ENCODE data around the gene DTNBP1.

DTNBP1 gene

DNA sequence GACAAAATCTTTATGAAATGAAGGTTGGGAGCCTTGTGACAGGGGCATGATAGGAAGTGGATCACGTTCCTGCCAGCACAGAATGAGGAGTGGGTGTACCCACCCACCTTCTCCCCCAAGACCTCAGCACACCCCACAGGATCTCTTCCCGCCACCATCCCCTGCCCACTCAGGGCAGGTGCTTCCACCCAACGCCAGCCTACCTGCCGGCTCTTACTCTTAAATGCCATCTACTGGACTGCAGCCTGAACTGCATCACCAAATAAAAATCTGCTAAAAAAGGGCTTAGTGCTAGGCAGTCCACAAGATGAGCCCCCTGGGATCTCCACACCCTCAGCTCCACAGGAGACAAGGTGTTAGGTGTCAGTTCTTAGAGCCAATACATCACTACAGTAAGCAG lies 20.6 kb downstream of the DTNBP1 start:
- Histone ChIP-seq H3K18ac (ENCODE audit: low read length) (no peak overlapping the region), H3K4me3 (ENCODE audit: low read length) (no peak overlapping the region), H3K79me2 (ENCODE audit: control insufficient read depth, insufficient read depth, low read length) (no peaks in the 10 kb centered on the region), H3K79me1 (ENCODE audit: low read length) (no peaks in the 10 kb centered on the region), H3K36me3 (ENCODE audit: control insufficient read depth, insufficient read depth, low read length) (no peaks in the 10 kb centered on the region), H2BK5ac (ENCODE audit: low read length) (no peak overlapping the region), H3K4me1 (ENCODE audit: control insufficient read depth, low read depth, low read length) (no peaks in the 10 kb centered on the region), H3K4ac (ENCODE audit: low read depth, low read length) (no peak overlapping the region), H3K9ac (ENCODE audit: low read length) (no peak overlapping the region), H3K27ac (ENCODE audit: low read depth, low read length) (no peak overlapping the region), H2AK5ac (ENCODE audit: low read length) (no peak overlapping the region), H4K8ac (ENCODE audit: low read depth, low read length) (no peak overlapping the region), H3K4me2 (ENCODE audit: low read length) (no peak overlapping the region), H4K5ac (ENCODE audit: low read length) (no peak overlapping the region), H2BK120ac (ENCODE audit: low read depth, low read length) (no peak overlapping the region), H2BK15ac (replicated peaks; ENCODE audit: low read depth) (no peak overlapping the region), H3K56ac (ENCODE audit: low read length) (no peak overlapping the region), H3K27me3 (ENCODE audit: insufficient read depth, low read length, poor library complexity) (no peaks in the 10 kb centered on the region), H3K23ac (ENCODE audit: low read length) (no peak overlapping the region)
- WGBS (ENCODE audit: extremely low coverage, insufficient coverage, low lambda C conversion rate): no CpG with 5 or more reads among the region's 4 CpGs
- peak; percentile 48 for DNase-seq

- H3K9ac ChIP-seq (ENCODE audit: low read length): no peak overlapping the region
- H3K27ac ChIP-seq (ENCODE audit: low read depth, low read length): no peak overlapping the region
- H3K18ac ChIP-seq (ENCODE audit: low read length): no peak overlapping the region
- H3K4me1 ChIP-seq (ENCODE audit: control insufficient read depth, low read depth, low read length): no peaks in the 10 kb centered on the region
- H2AK5ac ChIP-seq (ENCODE audit: low read length): no peak overlapping the region
- no peak overlapping the region for H3K23ac ChIP-seq (ENCODE audit: low read length)
- no peak overlapping the region for H2BK15ac ChIP-seq (replicated peaks; ENCODE audit: low read depth)
- no peak overlapping the region for H3K4me3 ChIP-seq (ENCODE audit: low read length)
- H3K56ac ChIP-seq (ENCODE audit: low read length): no peak overlapping the region
- no peak overlapping the region for H3K4ac ChIP-seq (ENCODE audit: low read depth, low read length)
- no peak overlapping the region for H2BK5ac ChIP-seq (ENCODE audit: low read length)
- no peak for DNase-seq
- H4K5ac ChIP-seq (ENCODE audit: low read length): no peak overlapping the region
- H3K36me3 ChIP-seq (ENCODE audit: control insufficient read depth, insufficient read depth, low read length): no peaks in the 10 kb centered on the region
- no peaks in the 10 kb centered on the region for H3K79me2 ChIP-seq (ENCODE audit: control insufficient read depth, insufficient read depth, low read length)
- no peak overlapping the region for H3K4me2 ChIP-seq (ENCODE audit: low read length)
- no peak overlapping the region for H2BK120ac ChIP-seq (ENCODE audit: low read depth, low read length)
- no peaks in the 10 kb centered on the region for H3K79me1 ChIP-seq (ENCODE audit: low read length)
- no peak overlapping the region for H4K8ac ChIP-seq (ENCODE audit: low read depth, low read length)
- H3K27me3 ChIP-seq (ENCODE audit: insufficient read depth, low read length, poor library complexity): no peaks in the 10 kb centered on the region
These were observed 24.5 kb downstream of the DTNBP1 start for GRCh38 chr6:15638373-15638772.

GRCh38 chr6:15631432-15631831 lies 31.4 kb downstream of the DTNBP1 start:
- Histone ChIP-seq H2BK15ac (replicated peaks; ENCODE audit: low read depth) (no peak overlapping the region), H2BK5ac (ENCODE audit: low read length) (no peak overlapping the region), H3K18ac (ENCODE audit: low read length) (no peak overlapping the region), H3K4ac (ENCODE audit: low read depth, low read length) (no peak overlapping the region), H4K8ac (ENCODE audit: low read depth, low read length) (no peak overlapping the region), H3K79me1 (ENCODE audit: low read length) (no peaks in the 10 kb centered on the region), H2AK5ac (ENCODE audit: low read length) (no peak overlapping the region), H3K23ac (ENCODE audit: low read length) (no peak overlapping the region), H3K4me2 (ENCODE audit: low read length) (no peak overlapping the region), H3K56ac (ENCODE audit: low read length) (no peak overlapping the region), H3K27me3 (ENCODE audit: insufficient read depth, low read length, poor library complexity) (no peaks in the 10 kb centered on the region), H3K79me2 (ENCODE audit: control insufficient read depth, insufficient read depth, low read length) (no peaks in the 10 kb centered on the region), H3K36me3 (ENCODE audit: control insufficient read depth, insufficient read depth, low read length) (no peaks in the 10 kb centered on the region), H3K27ac (ENCODE audit: low read depth, low read length) (no peak overlapping the region), H4K5ac (ENCODE audit: low read length) (no peak overlapping the region), H3K9ac (ENCODE audit: low read length) (no peak overlapping the region), H2BK120ac (ENCODE audit: low read depth, low read length) (no peak overlapping the region), H3K4me3 (ENCODE audit: low read length) (no peak overlapping the region), H3K4me1 (ENCODE audit: control insufficient read depth, low read depth, low read length) (no peaks in the 10 kb centered on the region)
- no CpG with 5 or more reads among the region's 2 CpGs for WGBS (ENCODE audit: extremely low coverage, insufficient coverage, low lambda C conversion rate)
- no peak for DNase-seq

GRCh38 chr6:15630202-15630601 lies 32.6 kb downstream of the DTNBP1 start:
- no peaks in the 10 kb centered on the region for H3K36me3 ChIP-seq (ENCODE audit: control insufficient read depth, insufficient read depth, low read length)
- H3K27ac ChIP-seq (ENCODE audit: low read depth, low read length): no peak overlapping the region
- no peak overlapping the region for H4K5ac ChIP-seq (ENCODE audit: low read length)
- H3K4ac ChIP-seq (ENCODE audit: low read depth, low read length): no peak overlapping the region
- H3K56ac ChIP-seq (ENCODE audit: low read length): no peak overlapping the region
- no peak overlapping the region for H2BK15ac ChIP-seq (replicated peaks; ENCODE audit: low read depth)
- no CpG with 5 or more reads among the region's 1 CpG for WGBS (ENCODE audit: extremely low coverage, insufficient coverage, low lambda C conversion rate)
- no peak overlapping the region for H3K4me3 ChIP-seq (ENCODE audit: low read length)
- H3K79me1 ChIP-seq (ENCODE audit: low read length): no peaks in the 10 kb centered on the region
- no peaks in the 10 kb centered on the region for H3K4me1 ChIP-seq (ENCODE audit: control insufficient read depth, low read depth, low read length)
- no peak for DNase-seq
- no peak overlapping the region for H3K18ac ChIP-seq (ENCODE audit: low read length)
- H3K9ac ChIP-seq (ENCODE audit: low read length): no peak overlapping the region
- no peak overlapping the region for H3K4me2 ChIP-seq (ENCODE audit: low read length)
- H2BK120ac ChIP-seq (ENCODE audit: low read depth, low read length): no peak overlapping the region
- H4K8ac ChIP-seq (ENCODE audit: low read depth, low read length): no peak overlapping the region
- no peak overlapping the region for H3K23ac ChIP-seq (ENCODE audit: low read length)
- no peak overlapping the region for H2BK5ac ChIP-seq (ENCODE audit: low read length)
- H3K27me3 ChIP-seq (ENCODE audit: insufficient read depth, low read length, poor library complexity): no peaks in the 10 kb centered on the region
- H2AK5ac ChIP-seq (ENCODE audit: low read length): no peak overlapping the region
- H3K79me2 ChIP-seq (ENCODE audit: control insufficient read depth, insufficient read depth, low read length): no peaks in the 10 kb centered on the region

- Histone ChIP-seq H4K5ac (ENCODE audit: low read length) (no peak overlapping the region), H3K4ac (ENCODE audit: low read depth, low read length) (no peak overlapping the region), H3K18ac (ENCODE audit: low read length) (no peak overlapping the region), H3K23ac (ENCODE audit: low read length) (no peak overlapping the region), H2BK5ac (ENCODE audit: low read length) (no peak overlapping the region), H3K36me3 (ENCODE audit: control insufficient read depth, insufficient read depth, low read length) (no peaks in the 10 kb centered on the region), H3K27me3 (ENCODE audit: insufficient read depth, low read length, poor library complexity) (no peaks in the 10 kb centered on the region), H2BK120ac (ENCODE audit: low read depth, low read length) (no peak overlapping the region), H2AK5ac (ENCODE audit: low read length) (no peak overlapping the region), H3K4me2 (ENCODE audit: low read length) (no peak overlapping the region), H3K79me1 (ENCODE audit: low read length) (no peaks in the 10 kb centered on the region), H3K56ac (ENCODE audit: low read length) (no peak overlapping the region), H4K8ac (ENCODE audit: low read depth, low read length) (no peak overlapping the region), H3K4me1 (ENCODE audit: control insufficient read depth, low read depth, low read length) (no peaks in the 10 kb centered on the region), H3K4me3 (ENCODE audit: low read length) (no peak overlapping the region), H3K9ac (ENCODE audit: low read length) (no peak overlapping the region), H3K27ac (ENCODE audit: low read depth, low read length) (no peak overlapping the region), H2BK15ac (replicated peaks; ENCODE audit: low read depth) (no peak overlapping the region), H3K79me2 (ENCODE audit: control insufficient read depth, insufficient read depth, low read length) (no peaks in the 10 kb centered on the region)
- no peak for DNase-seq
These were observed 33.3 kb downstream of the DTNBP1 start for GRCh38 chr6:15629487-15629886.

DNA sequence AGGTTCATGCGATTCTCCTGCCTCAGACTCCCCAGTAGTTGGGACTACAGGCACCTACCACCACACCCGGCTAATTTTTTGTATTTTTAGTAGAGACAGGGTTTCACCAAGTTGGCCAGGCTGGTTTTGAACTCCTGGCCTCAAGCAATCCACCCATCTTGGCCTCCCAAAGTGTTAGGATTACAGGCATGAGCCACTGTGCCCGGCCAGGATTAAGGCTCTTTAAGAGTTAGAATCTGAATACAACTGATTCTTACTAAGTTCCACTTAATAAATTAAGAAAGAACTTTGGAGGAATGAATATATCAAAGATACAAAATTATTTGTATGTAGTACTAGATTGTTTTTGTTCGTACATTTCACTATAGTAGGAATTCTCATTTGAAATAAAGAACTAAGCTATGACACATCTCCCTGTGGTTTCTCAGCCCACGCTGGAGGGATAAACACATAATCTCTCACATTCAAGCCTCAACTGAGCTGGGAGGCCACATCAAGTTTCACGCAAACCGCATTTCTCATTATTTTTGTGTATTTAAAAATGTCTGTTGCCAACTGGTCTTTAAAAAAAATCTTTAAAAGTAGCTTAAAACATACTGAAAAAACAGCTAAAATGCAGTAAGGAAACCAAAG lies 34.2 kb downstream of the DTNBP1 start:
- Histone ChIP-seq H3K79me2 (ENCODE audit: control insufficient read depth, insufficient read depth, low read length) (no peaks in the 10 kb centered on the region), H3K36me3 (ENCODE audit: control insufficient read depth, insufficient read depth, low read length) (no peaks in the 10 kb centered on the region), H3K79me1 (ENCODE audit: low read length) (no peaks in the 10 kb centered on the region), H3K27me3 (ENCODE audit: insufficient read depth, low read length, poor library complexity) (no peaks in the 10 kb centered on the region), H3K4me3 (ENCODE audit: low read length) (no peak overlapping the region), H3K9ac (ENCODE audit: low read length) (no peak overlapping the region), H3K4ac (ENCODE audit: low read depth, low read length) (no peak overlapping the region), H3K27ac (ENCODE audit: low read depth, low read length) (no peak overlapping the region), H3K4me1 (ENCODE audit: control insufficient read depth, low read depth, low read length) (no peaks in the 10 kb centered on the region), H3K23ac (ENCODE audit: low read length) (no peak overlapping the region), H4K8ac (ENCODE audit: low read depth, low read length) (no peak overlapping the region), H2BK5ac (ENCODE audit: low read length) (no peak overlapping the region), H3K4me2 (ENCODE audit: low read length) (no peak overlapping the region), H2BK15ac (replicated peaks; ENCODE audit: low read depth) (no peak overlapping the region), H3K18ac (ENCODE audit: low read length) (no peak overlapping the region), H4K5ac (ENCODE audit: low read length) (no peak overlapping the region), H2BK120ac (ENCODE audit: low read depth, low read length) (no peak overlapping the region), H3K56ac (ENCODE audit: low read length) (no peak overlapping the region), H2AK5ac (ENCODE audit: low read length) (no peak overlapping the region)
- WGBS (ENCODE audit: extremely low coverage, insufficient coverage, low lambda C conversion rate): no CpG with 5 or more reads among the region's 7 CpGs
- no peak for DNase-seq

Measured in mesendoderm (in vitro differentiated cells).